Measurements from ENCODE around the gene C10orf143.
A peak's percentile ranks its signal among the peaks of the same experiment; 100 is the strongest.

Gene C10orf143
- 2.0 to 9.0 (median 3.7) reads per million in 9 experiments for total RNA-seq

- Mint-ChIP-seq H3K4me1 (ENCODE audit: low read depth in 2 of 2) (peaks cover 33 to 38% of the 10 kb centered on the region in 2 donors), H3K27ac (peak within 1 kb of the TSS; percentile 92 to 95), H3K9me3 (no peaks in the 10 kb centered on the region), H3K4me3 (peak within 1 kb of the TSS; percentile 87 to 94), H3K36me3 (ENCODE audit: insufficient read depth) (peaks cover 16% of the 10 kb centered on the region), H3K27me3 (no peaks in the 10 kb centered on the region)
- ATAC-seq (replicated peaks) = peak; percentile 78
- peak; percentile 99 for DNase-seq
Measured at GRCh38 chr10:130110246-130111112, at the start of gene C10orf143. Gene C10orf143 (minus strand): TSS chr10:130110830. CDS start chr10:130110772, 58 bp downstream.

GRCh38 chr10:130159192-130159794 is 48.7 kb upstream of the C10orf143 start:
- Mint-ChIP-seq H3K27me3 (no peaks in the 10 kb centered on the region), H3K9me3 (no peaks in the 10 kb centered on the region), H3K4me1 (ENCODE audit: low read depth in 2 of 2) (peaks cover 9 to 42% of the 10 kb centered on the region in 2 donors), H3K27ac (no peak overlapping the region), H3K4me3 (no peak overlapping the region), H3K36me3 (ENCODE audit: insufficient read depth) (peaks cover 39% of the 10 kb centered on the region)
- DNase-seq (no peak), ATAC-seq (replicated peaks) (no peak)

- no peaks in the 10 kb centered on the region for H3K27me3 Mint-ChIP-seq
- peaks cover 49% of the 10 kb centered on the region for H3K36me3 Mint-ChIP-seq (ENCODE audit: insufficient read depth)
- H3K4me3 Mint-ChIP-seq = peak overlapping the region in 1 of 2 donors; percentile 55
Measured at GRCh38 chr10:130146042-130146441, 35.4 kb upstream of the C10orf143 start.

GRCh38 chr10:130141878-130142277 is 31.2 kb upstream of the C10orf143 start:
- Mint-ChIP-seq H3K4me3 (peak overlapping the region; percentile 3 to 22), H3K36me3 (ENCODE audit: insufficient read depth) (peaks cover 24% of the 10 kb centered on the region), H3K27ac (peak overlapping the region; percentile 4 to 73), H3K27me3 (no peaks in the 10 kb centered on the region), H3K9me3 (no peaks in the 10 kb centered on the region), H3K4me1 (ENCODE audit: low read depth in 2 of 2) (peaks cover 33 to 37% of the 10 kb centered on the region in 2 donors)
- DNase-seq (no peak), ATAC-seq (replicated peaks) (peak; percentile 37)

More at GRCh38 chr10:130146042-130146441, 35.4 kb upstream of the C10orf143 start:
- ATAC-seq (replicated peaks) = no peak
- Mint-ChIP-seq H3K9me3 (no peaks in the 10 kb centered on the region), H3K4me1 (ENCODE audit: low read depth in 2 of 2) (peaks cover 23 to 26% of the 10 kb centered on the region in 2 donors), H3K27ac (peak overlapping the region; percentile 58 to 81)
- no peak for DNase-seq

- Mint-ChIP-seq H3K4me1 (ENCODE audit: low read depth in 2 of 2) (peaks cover 33 to 37% of the 10 kb centered on the region in 2 donors), H3K36me3 (ENCODE audit: insufficient read depth) (peaks cover 20% of the 10 kb centered on the region), H3K27ac (peak overlapping the region in 1 of 2 donors; percentile 73), H3K27me3 (no peaks in the 10 kb centered on the region), H3K9me3 (no peaks in the 10 kb centered on the region), H3K4me3 (no peak overlapping the region)
- ATAC-seq (replicated peaks) (no peak), DNase-seq (no peak)
Measured at GRCh38 chr10:130141460-130141859, 30.8 kb upstream of the C10orf143 start.

- peak overlapping the region in 1 of 2 donors; percentile 73 for H3K27ac Mint-ChIP-seq
- no peaks in the 10 kb centered on the region for H3K27me3 Mint-ChIP-seq
- peaks cover 33 to 37% of the 10 kb centered on the region in 2 donors for H3K4me1 Mint-ChIP-seq (ENCODE audit: low read depth in 2 of 2)
- H3K36me3 Mint-ChIP-seq (ENCODE audit: insufficient read depth) = peaks cover 16% of the 10 kb centered on the region
- ATAC-seq (replicated peaks) (no peak), DNase-seq (no peak)
- H3K9me3 Mint-ChIP-seq = no peaks in the 10 kb centered on the region
- no peak overlapping the region for H3K4me3 Mint-ChIP-seq
Measured at GRCh38 chr10:130141038-130141437, 30.4 kb upstream of the C10orf143 start.

- no peaks in the 10 kb centered on the region for H3K27me3 Mint-ChIP-seq
- DNase-seq (no peak), ATAC-seq (replicated peaks) (no peak)
- H3K4me1 Mint-ChIP-seq (ENCODE audit: low read depth in 2 of 2) = peaks cover 36% of the 10 kb centered on the region in 2 donors
- peaks cover 13% of the 10 kb centered on the region for H3K36me3 Mint-ChIP-seq (ENCODE audit: insufficient read depth)
- H3K4me3 Mint-ChIP-seq = no peak overlapping the region
- no peaks in the 10 kb centered on the region for H3K9me3 Mint-ChIP-seq
- no peak overlapping the region for H3K27ac Mint-ChIP-seq
Measured at GRCh38 chr10:130140425-130140824, 29.8 kb upstream of the C10orf143 start.

GRCh38 chr10:130138479-130138866 is 27.8 kb upstream of the C10orf143 start:
- Mint-ChIP-seq H3K27me3 (peaks cover 0 to 6% of the 10 kb centered on the region in 2 donors), H3K4me1 (ENCODE audit: low read depth in 2 of 2) (peaks cover 38 to 40% of the 10 kb centered on the region in 2 donors), H3K27ac (peak overlapping the region in 1 of 2 donors; percentile 35), H3K4me3 (peak overlapping the region in 1 of 2 donors; percentile 89), H3K9me3 (no peaks in the 10 kb centered on the region), H3K36me3 (ENCODE audit: insufficient read depth) (peaks cover 9% of the 10 kb centered on the region)
- no peak for ATAC-seq (replicated peaks)
- no peak for DNase-seq

- no peaks in the 10 kb centered on the region for H3K9me3 Mint-ChIP-seq
- peak overlapping the region; percentile 77 to 89 for H3K4me3 Mint-ChIP-seq
- peak overlapping the region in 1 of 2 donors; percentile 35 for H3K27ac Mint-ChIP-seq
- DNase-seq (no peak), ATAC-seq (replicated peaks) (no peak)
- peaks cover 0 to 6% of the 10 kb centered on the region in 2 donors for H3K27me3 Mint-ChIP-seq
- peaks cover 9% of the 10 kb centered on the region for H3K36me3 Mint-ChIP-seq (ENCODE audit: insufficient read depth)
- peaks cover 34 to 36% of the 10 kb centered on the region in 2 donors for H3K4me1 Mint-ChIP-seq (ENCODE audit: low read depth in 2 of 2)
Measured at GRCh38 chr10:130137659-130138478, 27.2 kb upstream of the C10orf143 start.

GRCh38 chr10:130137090-130137448 is 26.4 kb upstream of the C10orf143 start:
- Mint-ChIP-seq H3K9me3 (no peaks in the 10 kb centered on the region), H3K27ac (no peak overlapping the region), H3K4me1 (ENCODE audit: low read depth in 2 of 2) (peaks cover 26 to 28% of the 10 kb centered on the region in 2 donors), H3K4me3 (peak overlapping the region; percentile 77 to 89), H3K27me3 (peaks cover 0 to 10% of the 10 kb centered on the region in 2 donors), H3K36me3 (ENCODE audit: insufficient read depth) (peaks cover 9% of the 10 kb centered on the region)
- ATAC-seq (replicated peaks) (no peak), DNase-seq (no peak)

GRCh38 chr10:130136226-130137089 is 25.8 kb upstream of the C10orf143 start, which contains the start of gene GLRX3:
Gene GLRX3 (plus strand): TSS chr10:130136391. CDS start chr10:130136421, 30 bp downstream.
- H3K9me3 Mint-ChIP-seq = no peaks in the 10 kb centered on the region
- ATAC-seq (replicated peaks) = peak; percentile 96
- H3K36me3 Mint-ChIP-seq (ENCODE audit: insufficient read depth) = peaks cover 9% of the 10 kb centered on the region
- H3K27ac Mint-ChIP-seq = peak within 1 kb of the TSS; percentile 59 to 87
- DNase-seq = peak; percentile 79 to 86 (median 82)
- H3K4me1 Mint-ChIP-seq (ENCODE audit: low read depth in 2 of 2) = peaks cover 20 to 25% of the 10 kb centered on the region in 2 donors
- H3K27me3 Mint-ChIP-seq = peaks cover 0 to 16% of the 10 kb centered on the region in 2 donors
- peak within 1 kb of the TSS; percentile 82 to 89 for H3K4me3 Mint-ChIP-seq

- no peaks in the 10 kb centered on the region for H3K9me3 Mint-ChIP-seq
- no peak for DNase-seq
- ATAC-seq (replicated peaks) = no peak
- peak overlapping the region; percentile 82 to 89 for H3K4me3 Mint-ChIP-seq
- peaks cover 16 to 20% of the 10 kb centered on the region in 2 donors for H3K4me1 Mint-ChIP-seq (ENCODE audit: low read depth in 2 of 2)
- peak overlapping the region; percentile 59 to 87 for H3K27ac Mint-ChIP-seq
- H3K36me3 Mint-ChIP-seq (ENCODE audit: insufficient read depth) = peaks cover 9% of the 10 kb centered on the region
- peaks cover 5 to 23% of the 10 kb centered on the region in 2 donors for H3K27me3 Mint-ChIP-seq
Measured at GRCh38 chr10:130135676-130136225, 25.1 kb upstream of the C10orf143 start.

Measured in effector memory CD8-positive, alpha-beta T cell (primary cell).